NCI-H2081 (cell line): Measurements from ENCODE around the gene ACLY.
"Not testable (repeated sequence)": the region's sequence is repeated elsewhere in the genome, so short reads cannot be mapped to it uniquely, and the experiment has no call there.

Experiments
- DNase-seq, 2 experiments: peaks; one replicate each; lab custom pipeline; 2025; lab: John Stamatoyannopoulos, UW

Gene ACLY

DNA sequence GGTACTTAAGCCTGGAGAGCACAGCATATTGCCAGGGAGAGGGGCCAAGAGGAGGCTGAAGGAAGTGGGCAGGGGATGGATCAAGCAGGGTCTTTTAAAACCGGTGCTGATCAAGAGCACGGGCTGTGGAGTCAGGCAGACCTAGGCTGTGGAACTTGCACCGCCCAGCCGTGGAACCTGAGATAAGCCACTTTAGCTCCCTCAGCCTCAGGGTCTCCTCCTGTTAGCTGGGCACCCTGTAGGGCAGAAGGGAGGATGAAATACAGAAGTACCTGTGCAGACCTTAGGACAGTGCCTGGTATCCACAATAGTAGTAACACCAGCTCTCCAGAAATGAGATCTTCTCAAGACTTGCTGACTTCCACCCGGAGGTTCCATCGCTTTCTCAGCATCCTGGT, 20.9 kb upstream of the ACLY start:
- DNase-seq: no peak

DNA sequence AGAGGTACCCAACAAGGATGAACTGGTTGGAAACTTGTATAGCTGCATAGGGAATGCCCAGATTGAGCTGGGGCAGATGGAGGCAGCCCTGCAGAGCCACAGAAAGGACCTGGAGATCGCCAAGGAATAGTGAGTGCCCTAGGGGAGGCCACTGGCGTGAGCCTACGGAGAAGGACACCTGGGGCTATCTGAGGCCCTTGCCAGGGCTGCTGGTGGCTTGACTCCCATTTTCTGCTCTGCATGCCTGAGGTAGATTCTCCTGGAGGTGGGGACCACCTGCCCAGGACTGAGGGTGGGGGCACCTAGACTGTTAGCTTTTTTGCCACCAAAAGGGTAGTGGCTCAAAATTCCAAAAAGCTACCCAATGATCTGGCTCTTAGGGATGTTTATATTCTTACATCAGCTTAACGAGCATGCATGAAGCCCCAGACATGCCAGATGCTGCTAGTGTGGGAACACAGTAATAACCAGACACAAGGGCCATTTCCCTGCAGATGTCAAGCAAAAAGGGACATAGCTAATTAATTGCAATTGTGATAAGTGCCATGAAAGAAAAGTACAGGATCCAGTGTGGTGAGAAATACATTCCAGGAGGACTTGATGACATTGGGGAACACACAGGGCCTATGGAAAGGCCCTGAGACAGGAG, 20.4 kb upstream of the ACLY start:
- no peak for DNase-seq

DNA sequence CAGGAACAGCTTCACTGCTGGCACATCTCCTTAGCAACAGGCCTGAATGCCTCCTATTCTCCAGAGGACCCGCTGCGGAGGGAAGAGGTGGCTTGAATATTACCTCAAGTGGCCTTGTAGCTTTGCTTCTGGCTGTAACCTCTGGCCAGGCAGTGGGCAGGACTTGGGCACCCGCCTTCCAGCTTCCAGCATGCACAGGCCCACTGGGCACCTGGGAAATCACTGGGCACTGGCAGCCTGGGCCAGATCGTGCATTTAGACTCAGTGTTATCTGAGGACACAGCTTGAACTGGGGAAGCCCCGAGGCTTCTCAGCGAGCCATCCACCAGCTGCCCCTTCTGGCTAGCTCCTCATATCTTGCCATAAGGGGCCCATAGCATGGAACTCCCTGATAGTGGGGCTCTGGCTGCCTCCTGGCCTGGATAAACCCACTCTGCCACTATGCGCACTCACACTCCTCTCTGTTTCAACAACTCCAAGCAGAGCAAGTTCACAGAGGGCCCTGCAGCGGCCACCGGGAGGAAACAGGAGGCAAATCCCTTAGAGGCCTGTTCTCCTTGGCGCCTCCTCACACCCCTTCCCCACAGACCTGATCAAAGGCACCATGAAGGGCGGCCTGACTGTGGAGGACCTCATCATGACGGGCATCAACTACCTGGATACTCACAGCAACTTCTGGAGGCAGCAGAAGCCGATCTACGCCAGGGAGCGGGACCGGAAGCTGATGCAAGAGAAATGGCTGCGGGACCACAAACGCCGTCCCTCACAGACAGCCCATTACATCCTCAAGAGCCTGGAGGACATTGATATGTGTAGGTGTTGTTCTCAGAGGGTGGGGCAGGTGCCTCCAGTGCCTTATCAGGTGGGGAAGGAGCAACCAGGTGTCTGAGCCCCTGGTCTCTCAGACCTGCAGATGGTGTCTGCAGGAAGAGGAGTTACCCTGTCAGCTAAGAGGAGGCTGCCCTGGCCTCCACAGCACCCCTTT, 19.5 kb upstream of the ACLY start:
- no peak for DNase-seq

DNA sequence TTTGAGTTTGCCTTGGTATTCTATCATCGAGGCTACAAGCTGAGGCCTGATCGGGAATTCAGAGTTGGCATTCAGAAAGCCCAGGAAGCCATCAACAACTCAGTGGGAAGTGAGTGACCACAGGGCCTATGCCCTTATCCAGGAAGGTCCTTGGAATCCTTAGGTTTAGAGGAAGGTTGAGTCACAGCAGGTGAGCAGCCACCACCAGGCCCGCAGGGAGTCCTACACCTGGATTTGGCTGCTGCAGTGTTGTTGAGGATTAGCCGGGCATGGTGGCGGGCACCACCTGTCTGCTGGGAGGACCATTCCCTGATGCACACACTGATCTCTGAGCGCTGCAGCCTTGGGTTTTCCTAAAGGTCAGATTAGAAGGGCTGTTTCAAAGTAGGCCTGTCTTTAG, 16.9 kb upstream of the ACLY start:
- DNase-seq: no peak

DNA sequence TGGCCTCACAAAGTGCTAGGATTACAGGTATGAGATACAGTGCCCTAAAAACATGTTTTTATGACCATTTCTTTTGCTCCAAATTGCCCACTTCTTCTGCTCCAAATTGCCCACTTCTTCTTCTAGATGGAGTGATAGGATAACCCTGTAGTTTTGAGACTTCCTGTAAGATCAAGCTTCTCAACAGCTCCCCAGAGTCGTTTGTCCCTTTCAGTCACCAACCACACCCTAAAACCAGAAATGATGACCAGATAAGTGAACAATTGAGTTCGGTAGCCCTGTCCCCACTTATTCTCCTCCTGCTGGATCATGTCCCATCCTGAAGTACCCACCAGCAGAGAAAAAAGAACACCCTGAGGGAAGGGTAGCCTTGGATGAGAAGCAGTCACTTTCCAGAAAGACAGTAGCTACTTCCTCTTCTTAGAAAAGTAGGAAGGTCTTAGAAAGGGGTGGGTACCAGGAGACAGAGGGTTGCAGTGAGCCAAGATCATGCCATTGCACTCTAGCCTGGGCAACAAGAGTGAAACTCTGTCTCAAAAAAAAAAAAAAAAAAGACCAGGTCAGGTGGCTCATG, 14.2 kb upstream of the ACLY start:
- DNase-seq: no peak

DNA sequence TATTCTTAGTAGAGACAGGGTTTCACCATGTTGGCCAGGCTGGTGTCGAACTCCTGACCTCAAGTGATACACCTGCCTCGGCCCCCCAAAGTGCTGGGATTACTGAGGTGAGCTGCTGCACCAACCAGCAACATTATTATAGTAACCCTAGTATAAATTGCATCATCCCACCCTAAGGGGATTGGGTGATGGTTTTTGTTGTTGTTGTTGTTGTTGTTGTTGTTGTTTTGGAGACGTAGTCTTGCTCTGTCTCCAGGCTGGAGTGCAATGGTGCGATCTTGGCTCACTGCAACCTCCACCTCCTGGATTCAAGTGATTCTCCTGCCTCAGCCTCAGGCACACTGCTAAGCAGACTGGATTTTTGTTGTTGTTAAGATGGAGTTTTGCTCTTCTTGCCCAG, 13.0 kb upstream of the ACLY start:
- DNase-seq: not testable (repeated sequence)

DNA sequence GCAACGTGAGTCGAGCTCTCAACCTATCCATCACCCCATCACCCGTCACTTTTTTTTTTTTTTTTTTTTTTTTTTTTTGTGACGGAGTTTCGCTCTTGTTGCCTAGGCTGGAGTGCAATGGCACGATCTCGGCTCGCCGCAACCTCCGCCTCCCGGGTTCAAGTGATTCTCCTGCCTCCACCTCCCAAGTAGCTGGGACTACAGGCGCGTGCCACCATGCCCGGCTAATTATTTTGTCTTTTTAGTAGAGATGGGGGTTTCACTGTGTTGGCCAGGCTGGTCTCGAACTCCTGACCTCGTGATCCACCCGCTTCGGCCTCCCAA, 12.0 kb upstream of the ACLY start:
- not testable (repeated sequence) for DNase-seq

DNA sequence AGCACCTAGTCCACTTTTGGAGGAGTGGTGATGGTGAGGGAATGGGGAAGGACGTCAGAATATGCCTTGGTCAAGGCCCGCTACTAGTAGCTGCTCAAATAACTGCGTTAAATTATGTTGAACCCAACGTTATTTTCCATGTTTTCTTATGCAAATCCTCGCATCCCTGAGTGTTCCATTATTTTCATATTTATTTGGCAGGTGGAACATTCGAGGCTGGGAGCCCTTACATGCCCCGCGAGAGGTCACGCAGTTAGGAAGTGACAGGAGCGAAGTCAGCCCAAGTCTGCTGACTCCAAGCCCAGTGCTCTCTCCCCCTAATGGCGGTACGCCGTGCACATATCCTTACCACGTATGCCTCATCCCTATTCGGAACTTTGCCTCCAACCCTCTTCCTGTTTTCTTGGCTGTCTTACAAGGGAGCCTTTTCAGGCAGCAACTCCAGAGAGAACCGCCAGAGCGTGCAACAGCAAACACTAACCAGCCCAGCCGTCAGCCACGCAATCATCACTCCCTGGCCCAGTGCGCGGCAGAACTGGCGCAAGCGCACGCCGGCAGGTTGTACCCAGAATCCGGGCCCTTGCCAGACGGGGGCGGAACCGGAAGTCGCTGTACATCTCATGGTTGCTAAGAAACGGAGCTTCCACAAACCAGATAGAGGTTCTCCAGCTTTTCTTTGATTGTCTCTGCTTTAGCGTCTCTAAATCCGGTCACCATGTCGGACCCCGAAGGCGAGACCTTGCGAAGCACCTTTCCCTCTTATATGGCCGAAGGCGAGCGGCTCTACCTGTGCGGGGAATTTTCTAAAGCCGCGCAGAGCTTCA, 11.5 kb upstream of the ACLY start, which contains the start of gene ODAD4:
Gene ODAD4, plus strand, starts transcription at position 609 of the 824 bp plus-strand sequence. Its CDS starts 107 bp downstream, at position 716.
- peak; percentile 97 to 98 for DNase-seq

DNA sequence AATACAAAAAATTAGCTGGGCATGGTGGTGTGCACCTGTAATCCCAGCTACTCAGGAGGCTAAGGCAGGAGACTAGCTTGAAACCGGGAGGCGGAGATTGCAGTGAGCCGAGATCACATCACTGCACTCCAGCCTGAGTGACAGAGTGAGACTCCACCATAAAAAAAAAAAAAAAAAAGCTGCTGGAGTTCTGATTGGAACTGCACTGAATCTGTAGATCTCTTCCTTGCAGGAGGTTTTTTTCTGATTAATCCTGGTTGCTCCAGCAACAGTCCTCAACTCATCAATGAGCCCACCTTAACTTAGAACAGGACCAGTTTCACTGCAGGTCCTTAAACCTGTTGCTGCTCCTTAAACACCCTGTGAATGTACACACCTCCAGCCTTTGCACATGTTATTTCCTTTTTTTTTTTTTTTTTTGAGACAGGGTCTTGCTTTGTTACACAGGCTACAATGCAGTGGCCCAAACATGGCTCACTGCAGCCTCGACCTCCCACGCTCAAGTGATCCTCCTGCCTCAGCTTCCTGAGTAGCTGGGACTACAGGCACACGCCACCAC, 10.0 kb upstream of the ACLY start:
- no peak for DNase-seq

DNA sequence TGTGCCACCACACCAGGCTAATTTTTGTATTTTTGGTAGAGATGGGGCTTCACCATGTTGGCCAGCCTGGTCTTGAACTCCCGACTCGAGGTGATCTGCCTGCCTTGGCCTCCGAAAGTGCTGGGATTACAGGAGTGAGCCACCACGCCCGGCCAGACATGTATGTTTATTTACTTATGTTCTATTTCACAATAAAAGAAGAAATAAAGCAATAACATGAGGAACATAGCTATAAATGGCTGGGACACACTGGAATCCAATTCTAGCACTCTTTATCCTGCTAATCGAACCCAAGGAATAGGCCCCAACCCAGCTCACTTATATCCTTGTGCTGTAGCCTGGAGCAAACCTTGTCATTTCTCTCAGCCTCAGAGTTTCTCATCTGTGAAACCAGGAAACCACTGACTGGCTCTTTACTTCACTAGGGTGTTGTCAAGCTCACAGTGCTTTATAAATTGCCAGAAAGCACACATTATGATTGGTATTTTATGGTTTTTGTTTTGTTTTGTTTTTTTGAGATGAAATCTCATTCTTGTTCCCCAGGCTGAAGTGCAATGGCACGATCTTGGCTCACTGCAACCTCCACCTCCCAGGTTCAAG, 7.3 kb upstream of the ACLY start:
- DNase-seq: no peak

DNA sequence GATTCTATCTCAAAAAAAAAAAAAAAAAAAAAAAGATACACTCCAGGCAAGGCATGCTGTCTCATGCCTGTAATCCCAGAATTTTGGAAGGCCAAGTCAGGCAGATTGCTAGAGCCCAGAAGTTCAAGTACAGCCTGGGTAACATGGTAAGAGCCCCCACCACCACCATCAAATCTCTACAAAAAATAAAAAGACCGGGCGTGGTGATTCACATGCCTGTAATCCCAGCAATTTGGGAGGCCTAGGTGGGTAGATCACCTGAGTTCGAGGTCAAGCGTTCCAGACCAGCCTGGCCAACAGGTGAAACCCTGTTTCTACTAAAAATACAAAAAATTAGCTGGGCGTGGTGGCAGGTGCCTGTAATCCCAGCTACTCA, 1.8 kb upstream of the ACLY start:
- DNase-seq: no peak

DNA sequence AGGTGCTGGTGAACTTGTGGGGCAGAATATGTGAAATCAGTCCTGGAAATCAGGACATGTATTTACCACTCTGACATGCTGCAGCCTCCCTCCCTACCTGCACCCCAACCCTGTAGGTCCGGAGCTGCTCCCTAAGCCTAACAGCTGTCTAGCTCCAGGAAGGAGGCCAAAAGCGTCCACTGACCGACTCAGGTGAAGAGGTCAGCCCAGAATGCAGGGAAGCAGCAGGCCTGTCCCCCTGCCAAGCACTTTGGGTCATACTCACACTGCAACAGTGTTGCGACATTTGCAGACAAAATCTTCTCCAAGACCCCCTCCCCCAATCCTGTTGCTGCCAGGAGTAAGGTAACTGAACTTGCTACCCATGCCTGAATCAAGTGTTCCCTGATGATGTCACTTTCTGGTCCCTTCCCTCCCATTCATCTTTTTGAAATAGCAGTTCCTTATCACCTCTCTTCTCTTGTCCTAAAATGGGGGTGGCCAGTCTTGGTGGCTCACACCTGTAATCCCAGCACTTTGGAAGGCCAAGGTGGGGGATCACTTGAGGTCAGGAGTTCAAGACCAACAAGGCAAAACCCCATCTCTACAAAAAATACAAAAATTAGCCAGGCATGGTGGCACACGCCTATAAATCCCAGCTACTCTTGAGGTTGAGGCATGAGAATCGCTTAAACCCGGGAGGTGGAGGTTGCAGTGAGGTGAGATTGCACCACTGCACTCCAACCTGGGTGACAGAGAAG, 1.3 kb upstream of the ACLY start:
- DNase-seq: no peak

DNA sequence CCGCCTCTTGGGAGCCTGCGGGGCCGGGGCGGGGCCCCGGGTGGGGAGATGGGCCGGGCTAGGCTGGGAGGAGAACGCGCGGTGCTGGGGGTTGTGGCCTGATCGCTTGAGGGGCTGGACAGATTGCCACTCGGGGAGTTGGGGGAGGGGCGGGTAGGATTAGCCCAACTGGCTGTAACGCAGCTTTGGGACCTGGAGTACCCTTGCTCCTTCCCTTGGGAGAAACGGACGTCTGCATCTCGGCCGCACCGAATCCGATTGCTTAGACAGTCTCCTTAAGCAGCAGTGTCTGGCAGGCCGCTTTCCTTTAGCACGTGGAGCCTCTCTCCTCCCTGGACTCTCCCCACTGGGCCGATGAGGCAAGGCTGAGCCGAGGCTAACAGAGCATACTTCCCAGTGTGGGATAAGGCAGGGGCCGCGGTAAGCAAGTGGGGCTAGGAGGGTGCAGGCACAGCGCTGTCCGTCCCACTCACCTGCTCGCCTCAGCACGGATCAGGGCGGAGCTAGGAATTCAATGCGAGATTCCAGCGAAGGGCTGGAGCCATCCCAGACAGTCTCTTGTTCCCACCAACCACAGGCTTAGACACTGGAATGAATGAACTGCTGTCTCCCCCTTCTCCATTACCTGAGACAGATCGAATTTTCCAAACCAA, 540 bp upstream of the ACLY start:
- peak; percentile 46 to 72 for DNase-seq

DNA sequence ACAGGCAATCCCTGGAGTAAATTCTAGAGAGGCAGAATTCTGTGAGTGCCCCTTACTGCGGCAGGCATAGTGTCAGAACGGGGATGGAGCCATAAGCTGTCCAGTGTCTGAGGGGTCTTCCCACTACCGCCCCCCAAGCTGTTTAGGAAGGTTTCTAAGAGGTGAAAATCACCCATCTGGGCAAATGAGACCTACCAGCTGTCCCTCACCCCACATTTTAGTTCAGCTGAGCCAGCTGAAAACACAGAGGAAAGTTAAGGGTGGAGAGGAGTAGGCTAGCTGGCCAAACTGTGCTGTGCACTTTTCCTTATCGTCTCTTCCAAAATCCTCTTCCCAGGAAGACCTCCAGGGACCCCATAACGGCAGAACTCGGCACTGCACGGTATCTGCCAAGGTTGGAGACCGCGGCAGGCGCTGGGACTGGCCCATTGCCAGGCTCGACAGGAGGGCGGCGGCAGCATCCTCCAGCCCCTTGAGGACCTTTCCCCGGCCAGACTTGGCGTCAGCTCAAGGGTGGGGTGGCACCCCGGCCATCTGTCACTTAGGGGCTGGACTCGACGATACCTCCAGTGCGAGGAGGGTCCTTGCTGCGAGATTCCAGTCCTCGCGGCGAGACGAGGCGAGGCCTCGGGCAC, 955 bp downstream of the ACLY start:
- DNase-seq: peak; percentile 65 to 67

DNA sequence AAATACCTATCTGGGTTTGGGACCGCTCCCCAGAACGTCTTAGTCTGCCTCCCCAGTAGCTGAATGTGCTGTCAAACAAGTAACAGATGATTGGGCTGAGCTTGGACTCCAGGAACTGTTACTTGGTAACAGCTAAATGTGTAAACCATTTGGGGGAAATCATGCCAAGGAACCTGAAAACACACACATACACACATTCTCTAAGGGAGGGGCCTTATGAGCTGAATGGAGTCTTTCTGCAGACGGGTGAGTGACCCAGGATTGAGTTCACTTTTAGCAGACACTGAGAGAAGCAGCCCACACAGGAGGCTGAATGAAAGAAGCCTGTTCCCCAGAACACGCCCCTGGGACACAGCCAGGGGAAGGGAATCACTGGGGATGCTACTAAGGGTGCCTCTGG, 1.6 kb downstream of the ACLY start:
- peak in 1 of 2 experiments; percentile 28 for DNase-seq

DNA sequence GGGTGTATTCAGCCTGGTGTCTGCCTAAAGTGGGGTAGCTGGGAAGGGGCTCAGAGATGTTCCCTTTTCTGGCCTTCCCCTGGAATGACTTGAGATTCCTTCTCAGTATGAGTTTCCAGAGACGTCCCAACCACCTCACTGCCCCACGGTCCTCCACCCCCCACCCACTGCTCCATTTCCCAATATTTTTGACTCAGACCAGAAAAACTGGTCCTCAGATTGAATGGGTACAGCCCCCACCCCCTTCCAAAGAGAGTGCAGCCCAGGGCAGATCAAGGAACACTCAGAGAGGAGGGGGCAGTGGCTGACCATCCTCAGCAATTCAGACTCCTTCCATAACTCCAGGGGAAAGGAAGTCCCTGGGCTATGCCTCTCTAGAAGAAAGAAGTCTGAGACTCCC, 3.2 kb downstream of the ACLY start:
- no peak for DNase-seq

DNA sequence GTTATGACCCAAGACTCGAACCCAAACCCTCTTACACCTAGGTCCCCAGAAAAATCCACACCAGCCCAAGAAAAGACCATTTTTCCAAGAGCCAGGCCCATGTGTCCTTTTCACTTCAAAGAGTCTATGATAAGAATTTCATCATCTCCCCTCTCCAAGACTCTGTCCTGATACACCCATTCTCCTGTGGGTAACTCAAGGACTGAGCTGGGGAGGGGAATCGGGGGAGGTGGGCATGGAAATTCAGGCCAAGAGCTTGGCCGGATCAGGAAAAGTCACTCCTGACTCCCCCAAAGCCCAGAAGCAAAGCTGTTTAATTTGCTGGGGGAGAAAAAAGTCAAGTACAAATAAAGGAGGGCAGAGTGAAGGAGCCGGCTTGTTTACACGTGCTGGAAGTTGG, 3.7 kb downstream of the ACLY start:
- DNase-seq: no peak

DNA sequence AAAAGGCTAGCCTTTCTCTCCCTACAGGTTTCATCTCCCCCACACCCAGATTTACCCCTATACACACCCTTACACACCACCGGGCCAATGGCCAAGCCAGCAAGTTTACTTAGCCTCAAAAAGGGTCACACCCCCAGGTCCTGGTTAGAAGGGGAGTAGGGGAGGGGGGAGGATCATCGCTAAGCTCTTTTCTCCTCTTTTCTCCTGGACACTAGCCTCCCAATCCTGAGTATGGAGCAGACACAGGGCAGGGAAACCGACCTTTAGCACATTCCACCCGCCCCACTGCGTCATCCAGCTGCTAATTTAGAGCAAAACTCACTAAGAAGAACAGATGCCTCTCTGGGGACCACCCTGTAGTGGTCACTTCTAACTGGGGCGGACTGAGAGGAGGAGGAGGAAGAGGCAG, 4.4 kb downstream of the ACLY start:
- no peak for DNase-seq

DNA sequence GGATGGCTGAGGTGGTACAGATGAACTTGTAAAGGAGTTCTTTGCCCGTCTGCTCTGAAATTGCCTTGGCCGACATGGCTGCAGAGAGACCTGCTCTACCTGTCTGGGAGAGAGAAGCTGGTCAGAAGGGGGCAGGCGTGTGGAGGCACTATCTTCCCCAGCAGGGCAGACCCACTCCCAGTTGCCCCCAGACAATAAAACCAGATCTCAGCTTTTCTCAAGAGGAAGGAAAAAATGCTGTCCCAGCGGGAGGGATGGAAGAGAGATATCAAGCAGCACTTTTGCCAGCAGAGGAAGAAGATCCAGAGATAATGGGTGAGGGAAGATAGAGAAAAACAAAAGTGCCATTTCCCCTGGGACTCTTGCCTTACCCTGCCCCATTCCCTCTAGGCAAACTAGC, 5.0 kb downstream of the ACLY start:
- no peak for DNase-seq

DNA sequence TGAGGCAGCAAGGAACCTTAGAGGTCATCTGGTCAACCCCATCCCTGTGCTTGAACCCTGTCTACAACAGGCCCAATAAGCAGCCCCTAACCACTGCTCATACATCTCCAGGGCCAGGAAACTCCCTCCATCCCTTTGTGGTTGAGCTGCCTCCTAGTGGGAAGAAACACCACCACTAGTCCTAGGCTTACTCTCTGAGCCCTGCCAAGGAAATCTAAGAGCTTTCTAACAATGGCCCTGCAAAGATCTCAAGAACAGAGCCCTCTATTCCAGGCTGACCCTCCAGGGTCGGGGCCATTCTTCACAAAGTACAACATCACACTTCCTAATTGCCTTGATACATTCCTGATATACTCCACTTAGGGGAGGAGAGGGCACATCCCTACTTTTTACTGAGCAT, 5.8 kb downstream of the ACLY start:
- DNase-seq: no peak
